HEK293 (cell line): ENCODE measurements around the gene MMP11.

Source experiments
- BCL11B ChIP-seq: fragments of 450-650 bp; formaldehyde crosslinking; IDR thresholded peaks from 2 replicates; pipeline ENCODE4 v1.5.1; 2016; ENCODE audit warnings: low read depth, missing biosample characterization, missing genetic modification characterization
- CTCF ChIP-seq: fragments of 450-650 bp; formaldehyde crosslinking; IDR thresholded peaks from 2 replicates; pipeline ENCODE4 v1.5.1; 2016; ENCODE audit warnings: missing biosample characterization, missing genetic modification characterization
- MYNN ChIP-seq: fragments of 450-650 bp; formaldehyde crosslinking; IDR thresholded peaks from 2 replicates; pipeline ENCODE4 v1.5.1; 2016; ENCODE audit warnings: missing biosample characterization, missing genetic modification characterization, borderline replicate concordance
- MZF1 ChIP-seq: fragments of 450-650 bp; formaldehyde crosslinking; IDR thresholded peaks from 2 replicates; pipeline ENCODE4 v1.5.1; 2017; ENCODE audit warnings: missing biosample characterization, missing genetic modification characterization, borderline replicate concordance
- OVOL3 ChIP-seq: fragments of 450-650 bp; formaldehyde crosslinking; IDR thresholded peaks from 2 replicates; pipeline ENCODE4 v1.5.1; 2016; ENCODE audit warnings: missing biosample characterization, missing genetic modification characterization
- RBAK ChIP-seq: fragments of 450-650 bp; formaldehyde crosslinking; IDR thresholded peaks from 2 replicates; pipeline ENCODE4 v1.5.1; 2016; ENCODE audit warnings: missing biosample characterization, missing genetic modification characterization
- ZBTB48 ChIP-seq: fragments of 450-650 bp; formaldehyde crosslinking; IDR thresholded peaks from 2 replicates; pipeline ENCODE4 v1.5.1; 2016; ENCODE audit warnings: missing biosample characterization, missing genetic modification characterization
- ZNF133 ChIP-seq: fragments of 450-650 bp; formaldehyde crosslinking; IDR thresholded peaks from 2 replicates; pipeline ENCODE4 v1.5.1; 2016; ENCODE audit warnings: missing biosample characterization, missing genetic modification characterization
- ZNF274 ChIP-seq, 2 experiments: fragments of 200-500 bp in 1 of 2; fragments of 450-650 bp in 1 of 2; sonication (Bioruptor generic) in 1 of 2; formaldehyde crosslinking in 1 of 2; IDR thresholded peaks; 2 replicates each; pipeline versions ENCODE4 v1.5.1 to v1.6.1; 2014 to 2016; ENCODE audit warnings: borderline replicate concordance in 1 of 2, inconsistent platforms in 1 of 2, low read length in 1 of 2, missing biosample characterization in 1 of 2, missing genetic modification characterization in 1 of 2
- ZNF558 ChIP-seq: fragments of 450-650 bp; formaldehyde crosslinking; IDR thresholded peaks from 2 replicates; pipeline ENCODE4 v1.5.1; 2016; ENCODE audit warnings: missing biosample characterization, missing genetic modification characterization
- ZNF670 ChIP-seq: fragments of 450-650 bp; formaldehyde crosslinking; IDR thresholded peaks from 2 replicates; pipeline ENCODE4 v1.5.1; 2016; ENCODE audit warnings: missing biosample characterization, missing genetic modification characterization, low read depth
- ZNF843 ChIP-seq: fragments of 450-650 bp; formaldehyde crosslinking; IDR thresholded peaks from 2 replicates; pipeline ENCODE4 v1.5.1; 2016; ENCODE audit warnings: missing biosample characterization, missing genetic modification characterization

DNA sequence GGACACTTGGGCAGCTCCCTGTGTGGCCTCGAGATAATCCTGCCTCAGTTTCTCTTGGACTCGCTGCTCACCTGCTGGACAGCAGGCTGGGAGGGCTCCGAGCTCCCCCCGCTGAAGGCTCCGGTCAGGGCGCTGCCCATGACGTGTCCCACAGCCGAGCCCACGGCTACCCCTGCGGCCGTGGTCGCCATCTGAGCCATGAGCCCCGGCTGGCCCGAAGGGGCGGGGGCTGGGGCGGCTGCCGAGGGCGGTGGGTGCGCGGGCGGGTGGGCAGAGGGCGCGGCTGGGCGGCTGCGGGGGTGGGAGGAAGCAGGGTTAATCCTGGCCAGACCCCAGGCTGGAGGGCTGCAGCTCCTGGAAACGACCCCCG, 5.4 kb upstream of the MMP11 start:
- TF ChIP-seq CTCF (tag by site-specific recombination) (no peak), ZNF133 (tag by site-specific recombination) (no peak), RBAK (tag by site-specific recombination) (no peak), MZF1 (tag by site-specific recombination) (no peak), ZNF558 (no peak), ZNF274 (IDR thresholded peaks at IDR 0.05; ENCODE audit: low read length) (no peak), ZNF274 (tag by site-specific recombination; IDR thresholded peaks at IDR 0.05; ENCODE audit: borderline replicate concordance) (no peak), ZBTB48 (tag by site-specific recombination) (no peak), BCL11B (tag by site-specific recombination) (no peak), ZNF843 (tag by site-specific recombination) (no peak), MYNN (tag by site-specific recombination) (no peak), OVOL3 (tag by site-specific recombination) (no peak), ZNF670 (tag by site-specific recombination) (no peak)
